ENCODE measurements around the gene DTWD1. TPM values are rescaled to one million over a fixed set of nuclear protein-coding genes. Genes with fewer than 3 reads are reported as not detected.
"Not testable (repeated sequence)": the region's sequence is repeated elsewhere in the genome, so short reads cannot be mapped to it uniquely, and the experiment has no call there.

The DTWD1 gene
- 16.9 and 20.9 TPM in 2 replicates for total RNA-seq

- intact Hi-C loops (cut with micrococcal nuclease), result loop anchor here (1.0 to 10.0 kb wide), 22 partner anchors 150 to 1290 kb away; partner anchors contain the start of genes AP4E1, CEP152, COPS2 and DUT
Measured at GRCh38 chr15:49620658-49621368, at the start of gene DTWD1, which contains the start of gene FAM227B. Gene DTWD1 (plus strand): TSS chr15:49621048. CDS start chr15:49625168, 4,120 bp downstream. Gene FAM227B (minus strand): TSS chr15:49620818. CDS start chr15:49615171, 5,647 bp downstream.

GRCh38 chr15:49573421-49573820, 47.4 kb upstream of the DTWD1 start:
- intact Hi-C loops (cut with micrococcal nuclease), result no loop called here

- intact Hi-C loops (cut with micrococcal nuclease), result no loop called here
Measured at GRCh38 chr15:49589030-49589429, 31.8 kb upstream of the DTWD1 start.

GRCh38 chr15:49592829-49593316, 28.0 kb upstream of the DTWD1 start:
- intact Hi-C loops (cut with micrococcal nuclease), result not testable (repeated sequence)

GRCh38 chr15:49604625-49605409, 16.0 kb upstream of the DTWD1 start:
- intact Hi-C loops (cut with micrococcal nuclease), result no loop called here

GRCh38 chr15:49605588-49605987, 15.3 kb upstream of the DTWD1 start:
- intact Hi-C loops (cut with micrococcal nuclease), result no loop called here

- intact Hi-C loops (cut with micrococcal nuclease), result no loop called here
Measured at GRCh38 chr15:49606594-49606993, 14.3 kb upstream of the DTWD1 start.

- intact Hi-C loops (cut with micrococcal nuclease), result no loop called here
Measured at GRCh38 chr15:49610157-49610918, 10.5 kb upstream of the DTWD1 start.

GRCh38 chr15:49612240-49612639, 8.6 kb upstream of the DTWD1 start:
- intact Hi-C loops (cut with micrococcal nuclease), result not testable (repeated sequence)

- intact Hi-C loops (cut with micrococcal nuclease), result no loop called here
Measured at GRCh38 chr15:49619226-49619625, 1.6 kb upstream of the DTWD1 start.

- intact Hi-C loops (cut with micrococcal nuclease), result loop anchor here (1.0 to 10.0 kb wide), 22 partner anchors 149 to 1289 kb away; partner anchors contain the start of genes AP4E1, CEP152, COPS2 and DUT
Measured at GRCh38 chr15:49620199-49620598, 649 bp upstream of the DTWD1 start.

- intact Hi-C loops (cut with micrococcal nuclease), result loop anchor here (2.0 to 10.0 kb wide), 12 partner anchors 151 to 1287 kb away; partner anchors contain the start of genes AP4E1, GALK2, SECISBP2L and SHC4
Measured at GRCh38 chr15:49621401-49621811, 558 bp downstream of the DTWD1 start.

- intact Hi-C loops (cut with micrococcal nuclease), result loop anchor here (2.0 to 10.0 kb wide), 12 partner anchors 151 to 1287 kb away; partner anchors contain the start of genes AP4E1, GALK2, SECISBP2L and SHC4
Measured at GRCh38 chr15:49621887-49622286, 1.0 kb downstream of the DTWD1 start.

- intact Hi-C loops (cut with micrococcal nuclease), result loop anchor here (5.0 to 10.0 kb wide), 4 partner anchors 560 to 692 kb away; partner anchors contain the start of genes SHC4 and SLC27A2
Measured at GRCh38 chr15:49622561-49622960, 1.7 kb downstream of the DTWD1 start.

GRCh38 chr15:49624056-49624455, 3.2 kb downstream of the DTWD1 start:
- intact Hi-C loops (cut with micrococcal nuclease), result loop anchor here (5.0 to 10.0 kb wide), 4 partner anchors 558 to 691 kb away; partner anchors contain the start of genes SHC4 and SLC27A2

GRCh38 chr15:49625460-49626036, 4.7 kb downstream of the DTWD1 start:
- intact Hi-C loops (cut with micrococcal nuclease), result loop anchor here (10.0 kb wide), 2 partner anchors 661 to 689 kb away; partner anchors contain the start of gene SHC4

GRCh38 chr15:49627407-49627877, 6.6 kb downstream of the DTWD1 start:
- intact Hi-C loops (cut with micrococcal nuclease), result loop anchor here (10.0 kb wide), 2 partner anchors 663 to 687 kb away; partner anchors contain the start of gene SHC4

GRCh38 chr15:49628379-49628778, 7.5 kb downstream of the DTWD1 start:
- intact Hi-C loops (cut with micrococcal nuclease), result loop anchor here (10.0 kb wide), 2 partner anchors 664 to 686 kb away; partner anchors contain the start of gene SHC4

- intact Hi-C loops (cut with micrococcal nuclease), result no loop called here
Measured at GRCh38 chr15:49637857-49638256, 17.0 kb downstream of the DTWD1 start.

GRCh38 chr15:49644364-49644794, 23.5 kb downstream of the DTWD1 start:
- intact Hi-C loops (cut with micrococcal nuclease), result no loop called here

Measured in T-helper 1 cell treated with Interleukin-12 subunit alpha and Interleukin-12 subunit beta and Interleukin-4 antibody, amounts not matched to agents 30 ng/mL and 1 ng/mL, for 36 hours (primary cell).